Measurements from ENCODE around the gene RNF207. TPM values are rescaled to one million over a fixed set of nuclear protein-coding genes. Genes with fewer than 3 reads are reported as not detected.
A peak's percentile ranks its signal among the peaks of the same experiment; 100 is the strongest.

Gene RNF207
- 12.4 and 12.9 TPM in 2 replicates for total RNA-seq (2014; rRNA removed; shearing (Covaris generic))
- polyA plus RNA-seq (2014; cell fraction: nucleus; rRNA removed): 137 and 152 TPM in 2 replicates

GRCh38 chr1:6205849-6206519, at the start of gene RNF207:
Gene RNF207 (plus strand): TSS chr1:6206119. CDS start chr1:6206536, 417 bp downstream.
- DNase-seq (ENCODE audit: extremely low read depth, low read depth): peak; percentile 54

- no peak for DNase-seq (ENCODE audit: extremely low read depth, low read depth)
Observed at GRCh38 chr1:6157132-6157527, 48.8 kb upstream of the RNF207 start.

GRCh38 chr1:6157528-6158174, 48.3 kb upstream of the RNF207 start:
- peak; percentile 29 for DNase-seq (ENCODE audit: extremely low read depth, low read depth)

GRCh38 chr1:6158181-6158580, 47.7 kb upstream of the RNF207 start:
- DNase-seq (ENCODE audit: extremely low read depth, low read depth): no peak

GRCh38 chr1:6162341-6162740, 43.6 kb upstream of the RNF207 start:
- DNase-seq (ENCODE audit: extremely low read depth, low read depth): no peak

- no peak for DNase-seq (ENCODE audit: extremely low read depth, low read depth)
Observed at GRCh38 chr1:6162773-6163172, 43.1 kb upstream of the RNF207 start.

- no peak for DNase-seq (ENCODE audit: extremely low read depth, low read depth)
Observed at GRCh38 chr1:6163191-6163972, 42.5 kb upstream of the RNF207 start.

GRCh38 chr1:6163973-6164617, 41.8 kb upstream of the RNF207 start:
- no peak for DNase-seq (ENCODE audit: extremely low read depth, low read depth)

- no peak for DNase-seq (ENCODE audit: extremely low read depth, low read depth)
Observed at GRCh38 chr1:6165027-6165426, 40.9 kb upstream of the RNF207 start.

- no peak for DNase-seq (ENCODE audit: extremely low read depth, low read depth)
Observed at GRCh38 chr1:6165441-6165985, 40.4 kb upstream of the RNF207 start.

GRCh38 chr1:6166221-6166620, 39.7 kb upstream of the RNF207 start:
- DNase-seq (ENCODE audit: extremely low read depth, low read depth): no peak

GRCh38 chr1:6166655-6167390, 39.1 kb upstream of the RNF207 start:
- DNase-seq (ENCODE audit: extremely low read depth, low read depth): no peak

- DNase-seq (ENCODE audit: extremely low read depth, low read depth): no peak
Observed at GRCh38 chr1:6167391-6168303, 38.3 kb upstream of the RNF207 start.

GRCh38 chr1:6168947-6169586, 36.9 kb upstream of the RNF207 start:
- no peak for DNase-seq (ENCODE audit: extremely low read depth, low read depth)

GRCh38 chr1:6170116-6170741, 35.7 kb upstream of the RNF207 start:
- DNase-seq (ENCODE audit: extremely low read depth, low read depth): no peak

- DNase-seq (ENCODE audit: extremely low read depth, low read depth): no peak
Observed at GRCh38 chr1:6170742-6171201, 35.1 kb upstream of the RNF207 start.

GRCh38 chr1:6171548-6172124, 34.3 kb upstream of the RNF207 start:
- no peak for DNase-seq (ENCODE audit: extremely low read depth, low read depth)

GRCh38 chr1:6172549-6172948, 33.4 kb upstream of the RNF207 start:
- DNase-seq (ENCODE audit: extremely low read depth, low read depth): no peak

Measured in NCI-H460 (cell line).